Mucosa of rectum (tissue), 2 donors: Measurements from ENCODE around the gene SPON2.
A peak's percentile ranks its signal among the peaks of the same experiment; 100 is the strongest.

Experiments
- H3K27ac ChIP-seq, 2 donors: one replicate each; pipeline ENCODE4 v1.7.0; 2013; ENCODE audit warnings: inconsistent platforms in 2 of 2, low read depth in 2 of 2, low read length in 2 of 2
- H3K27me3 ChIP-seq, 2 donors: one replicate each; pipeline ENCODE4 v1.7.0; 2013; ENCODE audit warnings: low read length in 2 of 2; ENCODE audit not compliant: control insufficient read depth in 2 of 2, insufficient read depth in 2 of 2
- H3K36me3 ChIP-seq, 2 donors: one replicate each; pipeline ENCODE4 v1.7.0; 2013; ENCODE audit warnings: low read length in 2 of 2; ENCODE audit not compliant: control insufficient read depth in 2 of 2, insufficient read depth in 2 of 2
- H3K4me1 ChIP-seq, 2 donors: one replicate each; pipeline ENCODE4 v1.7.0; 2013; ENCODE audit warnings: low read length in 2 of 2, mild to moderate bottlenecking in 1 of 2; ENCODE audit not compliant: control insufficient read depth in 2 of 2, insufficient read depth in 2 of 2
- H3K4me3 ChIP-seq, 2 donors: one replicate each; pipeline ENCODE4 v1.7.0; 2013; ENCODE audit warnings: low read length in 2 of 2
- H3K9ac ChIP-seq, 2 donors: one replicate each; pipeline ENCODE4 v1.7.0; 2013; ENCODE audit warnings: low read length in 2 of 2, low read depth in 1 of 2, mild to moderate bottlenecking in 1 of 2
- H3K9me3 ChIP-seq, 2 donors: one replicate each; pipeline ENCODE4 v1.7.0; 2013; ENCODE audit warnings: low read length in 2 of 2; ENCODE audit not compliant: control insufficient read depth in 2 of 2
- donor health status: healthy.
- donor health status: Normal muscosa, but diverticular disease.

SPON2 gene

DNA sequence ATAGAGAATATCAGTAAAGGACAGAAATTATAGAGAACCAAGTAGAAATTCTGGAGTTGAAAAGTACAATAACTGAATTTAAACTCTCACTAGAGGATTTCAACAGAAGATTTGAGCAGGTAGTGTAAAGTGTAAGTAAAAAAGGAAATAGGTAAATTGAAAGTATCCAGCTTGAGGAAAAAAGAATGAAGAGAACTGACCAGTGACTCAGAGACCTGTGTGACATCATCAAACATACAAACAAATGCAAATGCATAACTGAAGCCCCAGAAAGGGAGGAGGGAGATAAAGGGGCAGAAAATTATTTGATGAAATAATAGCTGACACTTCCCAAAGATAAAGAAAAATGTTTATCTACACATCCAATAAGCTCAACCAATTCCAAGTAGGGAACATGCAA, 8.3 kb upstream of the SPON2 start:
- Histone ChIP-seq H3K4me3 (no peak overlapping the region), H3K27ac (no peak overlapping the region), H3K36me3 (no peaks in the 10 kb centered on the region), H3K27me3 (no peaks in the 10 kb centered on the region), H3K9me3 (peaks cover 0 to 8% of the 10 kb centered on the region in 2 donors), H3K9ac (no peak overlapping the region), H3K4me1 (peaks cover 12 to 14% of the 10 kb centered on the region in 2 donors)

DNA sequence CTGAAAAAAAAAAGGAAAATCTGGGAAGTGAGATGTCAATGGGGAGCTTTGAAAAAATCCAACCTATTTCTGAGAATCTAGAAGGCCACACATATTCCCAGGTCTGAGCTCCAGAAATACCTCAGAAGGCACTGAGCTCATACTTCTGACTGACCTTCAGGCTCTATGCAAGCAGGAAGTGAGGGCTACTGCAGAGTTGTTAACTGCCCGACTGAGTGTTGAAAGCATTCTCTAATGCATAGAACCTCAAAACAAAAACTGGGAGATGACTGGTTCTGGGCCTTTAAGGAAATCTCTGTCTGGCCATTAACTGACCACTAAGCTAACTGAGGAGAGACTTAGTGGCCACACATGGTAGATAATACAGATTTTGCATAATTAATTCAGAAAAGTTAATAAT, 7.6 kb upstream of the SPON2 start:
- peaks cover 0 to 8% of the 10 kb centered on the region in 2 donors for H3K9me3 ChIP-seq
- peaks cover 12 to 14% of the 10 kb centered on the region in 2 donors for H3K4me1 ChIP-seq
- H3K36me3 ChIP-seq: no peaks in the 10 kb centered on the region
- H3K27ac ChIP-seq: no peak overlapping the region
- no peaks in the 10 kb centered on the region for H3K27me3 ChIP-seq
- no peak overlapping the region for H3K9ac ChIP-seq
- no peak overlapping the region for H3K4me3 ChIP-seq

DNA sequence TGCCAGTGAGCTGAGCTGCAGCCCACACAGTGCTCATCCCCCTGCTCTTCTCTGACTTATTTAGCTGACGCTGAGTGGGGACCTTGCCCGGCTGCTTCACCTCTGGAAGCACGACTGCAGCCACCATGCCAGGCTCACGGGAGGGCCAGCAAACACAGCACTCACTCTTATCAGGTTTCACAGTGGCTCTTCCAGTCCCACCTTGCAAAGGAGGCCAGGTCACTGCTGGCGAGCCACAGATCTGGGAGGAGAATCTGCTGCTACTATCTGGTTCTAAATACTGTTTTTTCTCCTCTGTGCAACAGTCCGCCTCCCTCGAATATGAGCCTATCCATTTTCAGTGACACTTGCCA, 6.7 kb upstream of the SPON2 start:
- no peak overlapping the region for H3K4me3 ChIP-seq
- H3K27ac ChIP-seq: no peak overlapping the region
- no peak overlapping the region for H3K9ac ChIP-seq
- H3K9me3 ChIP-seq: peaks cover 0 to 8% of the 10 kb centered on the region in 2 donors
- H3K36me3 ChIP-seq: no peaks in the 10 kb centered on the region
- no peaks in the 10 kb centered on the region for H3K27me3 ChIP-seq
- H3K4me1 ChIP-seq: peaks cover 12 to 14% of the 10 kb centered on the region in 2 donors

DNA sequence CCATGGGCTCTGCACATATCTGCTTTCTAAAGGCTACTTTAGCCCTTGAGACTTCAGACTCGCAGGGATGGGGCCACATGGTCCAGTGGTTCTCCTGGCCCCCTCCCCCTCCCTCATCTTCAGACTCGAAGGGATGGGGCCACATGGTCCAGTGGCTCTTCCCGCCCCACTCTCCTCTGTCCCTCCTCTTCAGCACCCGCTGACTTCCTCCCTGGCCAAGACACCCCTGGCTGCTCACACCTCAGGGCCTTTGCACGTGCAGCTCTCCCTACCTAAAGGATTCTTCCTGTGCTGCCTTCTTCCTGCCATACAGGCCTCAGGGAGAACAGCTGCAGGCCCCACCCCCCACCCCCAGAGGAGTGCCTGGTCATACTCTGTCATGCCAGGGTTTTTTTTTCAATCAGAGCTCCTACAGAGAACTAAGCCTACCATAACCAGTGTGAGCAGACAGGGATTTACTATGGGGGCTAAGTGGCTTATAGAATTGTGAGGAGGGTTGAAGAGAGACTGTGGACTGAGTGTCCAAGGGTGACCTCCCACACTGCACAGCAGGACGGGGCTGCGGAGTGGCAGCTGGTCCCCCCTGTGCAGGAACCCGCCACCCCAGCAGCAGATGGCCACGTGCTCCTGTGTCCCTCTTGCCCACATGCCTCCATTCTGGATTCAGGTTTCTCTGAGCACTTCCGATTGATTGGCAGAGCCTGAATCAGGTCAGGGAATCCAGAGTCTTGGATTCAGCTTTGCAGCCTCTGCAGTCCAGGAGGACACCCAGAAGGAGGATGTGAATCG, 6.1 kb upstream of the SPON2 start:
- H3K9ac ChIP-seq: no peak overlapping the region
- H3K4me3 ChIP-seq: no peak overlapping the region
- no peak overlapping the region for H3K27ac ChIP-seq

DNA sequence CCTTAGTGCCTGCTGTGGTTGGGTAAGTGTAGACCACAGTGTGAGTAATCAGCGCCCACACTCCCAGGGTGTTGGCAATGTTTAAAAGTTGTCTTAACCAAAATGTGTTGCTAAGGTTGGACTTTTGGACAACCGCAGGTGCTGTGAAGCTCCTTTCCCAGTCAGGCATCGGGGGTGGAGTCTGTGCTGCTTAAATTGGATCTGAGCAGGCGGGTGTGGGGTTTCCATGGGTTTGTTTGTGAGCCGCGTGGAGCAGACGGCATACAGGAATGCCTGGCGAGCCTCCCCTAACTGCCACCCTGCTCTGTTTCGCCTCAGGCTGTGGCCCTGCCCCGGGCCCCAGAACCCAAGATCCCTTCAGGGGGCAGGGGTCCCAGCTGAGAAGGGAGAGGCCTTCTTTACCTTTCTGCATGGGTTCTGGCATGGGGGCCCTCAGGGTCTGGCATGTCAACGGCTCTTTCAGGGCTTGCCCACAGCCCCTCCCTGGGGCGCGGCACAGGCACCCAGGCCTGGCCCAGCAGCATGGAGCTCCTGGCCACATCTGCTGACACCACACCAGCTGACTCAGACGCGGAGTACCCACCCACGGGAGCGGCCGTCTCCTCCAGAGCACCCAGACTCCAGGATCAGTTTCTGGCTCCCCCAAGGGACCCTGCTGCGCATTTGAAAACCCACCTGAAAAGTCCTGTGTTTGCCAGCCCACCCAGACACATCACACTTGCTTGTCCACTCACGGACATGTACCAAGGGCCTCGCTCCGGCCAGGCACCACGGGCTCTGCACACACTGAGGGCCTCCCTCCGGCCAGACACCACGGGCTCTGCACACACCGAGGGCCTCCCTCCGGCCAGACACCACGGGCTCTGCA, 5.1 kb upstream of the SPON2 start:
- Histone ChIP-seq H3K9ac (peak overlapping the region in 1 of 2 donors; percentile 56), H3K27me3 (peaks cover 5 to 6% of the 10 kb centered on the region in 2 donors), H3K27ac (peak overlapping the region in 1 of 2 donors; percentile 17), H3K4me3 (no peak overlapping the region), H3K4me1 (peaks cover 7 to 22% of the 10 kb centered on the region in 2 donors), H3K36me3 (no peaks in the 10 kb centered on the region), H3K9me3 (peaks cover 0 to 8% of the 10 kb centered on the region in 2 donors)

More for the DNA sequence above, 6.1 kb upstream of the SPON2 start:
- H3K36me3 ChIP-seq: no peaks in the 10 kb centered on the region
- H3K27me3 ChIP-seq: no peaks in the 10 kb centered on the region
- H3K9me3 ChIP-seq: peaks cover 0 to 8% of the 10 kb centered on the region in 2 donors
- peaks cover 7 to 16% of the 10 kb centered on the region in 2 donors for H3K4me1 ChIP-seq

DNA sequence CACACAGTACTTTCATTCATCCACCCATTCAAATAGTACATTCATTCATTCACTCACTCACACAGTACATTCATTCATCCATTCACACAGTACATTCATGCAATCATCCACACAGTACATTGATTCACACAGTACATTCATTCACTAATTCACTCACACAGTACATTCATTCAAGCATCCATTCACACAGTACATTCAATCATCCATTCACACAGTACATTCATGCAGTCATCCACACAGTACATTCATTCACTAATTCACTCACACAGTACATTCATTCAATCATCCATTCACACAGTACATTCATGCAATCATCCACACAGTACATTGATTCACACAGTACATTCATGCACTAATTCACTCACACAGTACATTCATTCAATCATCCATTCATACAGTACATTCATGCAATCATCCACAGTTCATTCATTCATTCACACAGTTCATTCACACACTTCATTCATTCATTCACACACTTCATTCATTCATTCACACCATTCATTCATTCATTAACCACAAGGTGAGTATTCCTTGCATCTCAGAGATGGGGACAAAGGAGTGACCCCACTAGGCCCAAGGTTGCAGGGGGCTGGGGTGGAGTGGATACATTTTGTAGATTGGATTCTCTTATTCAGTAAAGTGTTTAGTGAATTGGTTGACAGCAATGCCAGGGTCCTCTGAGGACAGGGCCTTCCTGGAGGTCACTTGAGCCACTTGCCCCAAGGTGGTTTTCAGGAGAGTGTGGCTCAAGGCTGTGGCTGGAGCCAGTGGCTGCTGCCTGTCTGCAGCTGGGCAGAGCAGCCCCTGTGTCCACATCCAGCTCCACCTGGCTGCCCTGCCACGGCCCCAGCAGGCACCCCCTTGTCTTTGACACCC, 4.3 kb upstream of the SPON2 start:
- Histone ChIP-seq H3K9me3 (peaks cover 0 to 8% of the 10 kb centered on the region in 2 donors), H3K9ac (peak overlapping the region in 1 of 2 donors; percentile 56), H3K27ac (no peak overlapping the region), H3K4me3 (no peak overlapping the region), H3K36me3 (no peaks in the 10 kb centered on the region), H3K27me3 (peaks cover 8 to 13% of the 10 kb centered on the region in 2 donors), H3K4me1 (peaks cover 8 to 28% of the 10 kb centered on the region in 2 donors)

DNA sequence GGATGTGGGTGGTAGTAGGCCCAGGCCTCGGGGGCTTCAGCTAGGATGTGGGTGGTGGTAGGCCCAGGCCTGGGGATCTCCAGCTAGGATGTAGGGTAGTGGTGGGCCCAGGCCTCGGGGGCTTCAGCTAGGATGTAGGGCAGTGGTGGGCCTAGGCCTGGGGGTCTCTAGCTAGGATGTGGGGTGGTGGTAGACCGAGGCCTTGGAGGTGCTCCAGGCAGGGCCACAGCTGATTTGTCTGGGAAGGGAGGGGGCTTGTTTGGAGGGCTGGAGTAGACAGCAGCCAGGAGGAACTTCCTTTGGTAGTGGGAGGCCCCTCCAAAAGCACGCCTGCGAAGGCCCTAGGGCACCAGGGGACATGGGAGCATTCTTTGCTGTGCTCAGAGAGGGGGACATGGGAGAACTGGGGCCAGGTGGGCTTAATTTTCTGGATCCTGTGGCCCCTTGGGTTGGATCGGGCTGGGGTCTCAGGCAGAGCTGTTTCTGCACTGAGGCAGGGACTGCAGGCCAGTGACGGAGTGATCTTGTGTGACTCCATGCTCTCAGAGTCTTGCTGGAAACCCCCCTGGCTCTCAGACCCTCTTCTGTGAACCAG, 3.3 kb upstream of the SPON2 start:
- peaks cover 0 to 2% of the 10 kb centered on the region in 2 donors for H3K9me3 ChIP-seq
- no peaks in the 10 kb centered on the region for H3K36me3 ChIP-seq
- H3K9ac ChIP-seq: no peak overlapping the region
- H3K27ac ChIP-seq: no peak overlapping the region
- H3K4me1 ChIP-seq: peaks cover 10 to 32% of the 10 kb centered on the region in 2 donors
- H3K27me3 ChIP-seq: peaks cover 13 to 20% of the 10 kb centered on the region in 2 donors
- H3K4me3 ChIP-seq: no peak overlapping the region

DNA sequence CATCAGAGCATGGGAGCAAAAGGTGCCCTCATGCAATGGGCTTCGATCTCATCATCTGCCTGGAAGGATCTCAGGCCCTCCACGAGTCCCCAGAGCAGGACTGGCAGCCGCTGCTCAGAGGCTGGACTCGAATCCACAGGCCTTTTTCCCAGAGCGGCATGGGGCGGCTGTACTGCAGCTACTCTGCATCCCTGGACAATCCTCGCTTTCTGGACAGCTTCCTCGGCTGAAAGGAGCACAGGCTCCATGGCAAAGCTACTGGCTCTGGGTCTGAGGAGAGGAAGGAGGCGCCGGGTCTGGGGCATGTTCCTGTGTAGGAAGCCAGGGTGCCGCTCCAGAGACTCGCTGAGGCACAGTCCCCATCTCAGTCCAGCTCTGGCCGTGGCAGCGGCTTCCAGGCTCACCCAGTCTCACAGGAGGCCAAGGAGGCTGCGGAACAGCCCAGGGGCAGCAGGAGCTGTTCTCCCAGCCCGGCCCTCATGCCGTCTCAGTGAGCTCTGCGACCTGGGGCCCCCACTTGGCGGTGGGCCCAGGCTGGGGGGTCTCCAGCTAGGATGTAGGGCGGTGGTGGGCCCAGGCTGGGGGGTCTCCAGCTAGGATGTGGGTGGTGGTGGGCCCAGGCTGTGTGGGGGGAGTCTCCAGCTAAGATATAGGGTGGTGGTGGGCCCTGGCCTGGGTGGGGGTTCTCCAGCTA, 2.7 kb upstream of the SPON2 start:
- Histone ChIP-seq H3K27ac (no peak overlapping the region), H3K4me3 (no peak overlapping the region), H3K9ac (no peak overlapping the region), H3K27me3 (peaks cover 19 to 25% of the 10 kb centered on the region in 2 donors), H3K9me3 (no peaks in the 10 kb centered on the region), H3K4me1 (peaks cover 10 to 32% of the 10 kb centered on the region in 2 donors), H3K36me3 (no peaks in the 10 kb centered on the region)
